Spleen (tissue), 11 donors: Measurements from ENCODE around the gene CRB1. TPM values are rescaled to one million over a fixed set of nuclear protein-coding genes. Genes with fewer than 3 reads are reported as not detected.

ENCODE experiments used
- DNase-seq: peaks from one replicate; pipeline ENCODE4 v3.0.0-alpha.2; 2020
- H3K27ac ChIP-seq, 8 donors: fragments of 200-600 bp; sonication (generic) in 7 of 8; 1 replicate in 4 of 8; 2 replicates in 4 of 8; pipeline versions ENCODE4 v1.5.0 to v1.8.0; 2016 to 2021; ENCODE audit warnings: inconsistent platforms in 4 of 8, mild to moderate bottlenecking in 4 of 8, moderate library complexity in 1 of 8
- H3K27me3 ChIP-seq, 7 donors: fragments of 200-600 bp; sonication (generic) in 6 of 7; replicated peaks in 1 of 7; 1 replicate in 4 of 7; 2 replicates in 3 of 7; pipeline versions ENCODE4 v1.5.0 to v1.8.0; 2016 to 2021; ENCODE audit warnings: inconsistent platforms in 3 of 7, mild to moderate bottlenecking in 1 of 7
- H3K36me3 ChIP-seq, 6 donors: fragments of 200-600 bp; sonication (generic) in 5 of 6; 1 replicate in 4 of 6; 2 replicates in 2 of 6; pipeline versions ENCODE4 v1.5.0 to v1.8.0; 2016 to 2021; ENCODE audit warnings: inconsistent platforms in 2 of 6
- H3K4me1 ChIP-seq, 6 donors: fragments of 200-600 bp; sonication (generic) in 5 of 6; 1 replicate in 3 of 6; 2 replicates in 3 of 6; pipeline versions ENCODE4 v1.5.0 to v1.8.0; 2016 to 2021; ENCODE audit warnings: inconsistent platforms in 3 of 6
- H3K4me3 ChIP-seq, 8 donors: fragments of 200-600 bp; sonication (generic) in 7 of 8; 1 replicate in 4 of 8; 2 replicates in 4 of 8; pipeline versions ENCODE4 v1.5.0 to v1.8.0; 2016 to 2021; ENCODE audit warnings: inconsistent platforms in 4 of 8, mild to moderate bottlenecking in 4 of 8, moderate library complexity in 2 of 8
- H3K9me3 ChIP-seq, 8 donors: fragments of 200-600 bp; sonication (generic) in 7 of 8; 1 replicate in 4 of 8; 2 replicates in 4 of 8; pipeline versions ENCODE4 v1.5.0 to v1.8.0; 2016 to 2021; ENCODE audit warnings: inconsistent platforms in 4 of 8
- CTCF ChIP-seq, 11 experiments: fragments of 200-600 bp in 7 of 11; fragments of 450-650 bp in 4 of 11; sonication (generic) in 4 of 11; IDR thresholded peaks in 8 of 11; conservative IDR thresholded peaks in 3 of 11; 1 replicate in 7 of 11; 2 replicates in 4 of 11; pipeline versions ENCODE4 v1.4.0 to v1.8.0; 2016 to 2021; ENCODE audit warnings: antibody characterized with exemption in 11 of 11, inconsistent platforms in 4 of 11, mild to moderate bottlenecking in 1 of 11
- POLR2A ChIP-seq, 3 donors: fragments of 450-650 bp; IDR thresholded peaks; one replicate each; pipeline ENCODE4 v1.5.1; 2017; ENCODE audit warnings: antibody characterized with exemption in 3 of 3, mild to moderate bottlenecking in 1 of 3
- POLR2AphosphoS5 ChIP-seq, 3 donors: sonication (generic); formaldehyde crosslinking; IDR thresholded peaks; one replicate each; pipeline ENCODE4 v1.5.1; 2017; ENCODE audit warnings: antibody characterized with exemption in 3 of 3
- WGBS, 5 donors: extraction: QIAGEN DNeasy Blood & Tissue Kit in 3 of 5; methylation state at CpG; one replicate each; pipeline versions ENCODE4 v1.1.5 to v1.1.7; 2013 to 2018; 5-methylcytosine and 5-hydroxymethylcytosine counted together
- intact Hi-C: fragments of 100-400 bp; cut with DNase I; formaldehyde crosslinking; loops from one replicate; pipeline ENCODE4 v1.15.0; 2023; ENCODE audit warnings: low total_unique reads
- polyA plus RNA-seq, 3 donors: library from polyadenylated mRNA; stranded (reverse); fragments of 200-250 nt; gene quantifications; one replicate each; pipeline ENCODE4 v1.2.1, GENCODE V29; 2013
- total RNA-seq, 7 donors: library from RNA; depleted of rRNA in 3 of 7; stranded (reverse); fragments of >200 nt in 3 of 7; fragmentation: NEBNext Ultra II Directional in 4 of 7; extraction: Animal tissue kit (Norgen Biotek cat#: 25700) in 4 of 7; gene quantifications; one replicate each; pipeline versions ENCODE4 v1.1.0 to v1.2.1, GENCODE V29; 2016 to 2021
- donor health status: healthy with polysubstance abuse.
- donor health status: DM: no; HTN: no; CAD: no; lungs with moderate emphysema.
- donor health status: DM: no; HTN: no; CAD: no.
- donor health status: Bipolar disorder and iron deficiency.
- donor health status: healthy.
- donor health status: DM: no; HTN: no; CAD: no.
- donor health status: DM: yes; HTN: yes; CAD: no.

CRB1 gene
- total and polyA plus RNA-seq, 10 donors = 0.05 to 0.49 (median 0.20) TPM; not detected in 1

GRCh38 chr1:197496722-197497121 is 228.7 kb downstream of the CRB1 start:
- H3K4me3 ChIP-seq = no peak overlapping the region
- intact Hi-C loops = no loop called here
- H3K27me3 ChIP-seq = no peaks in the 10 kb centered on the region
- no peak for TF ChIP-seq POLR2AphosphoS5 (IDR thresholded peaks at IDR 0.05)
- TF ChIP-seq POLR2A (IDR thresholded peaks at IDR 0.05) = no peak
- no peak for TF ChIP-seq CTCF (IDR thresholded peaks at IDR 0.05 in 8 of 11, conservative IDR thresholded peaks at IDR 0.05 in 3 of 11)
- H3K4me1 ChIP-seq = no peaks in the 10 kb centered on the region
- H3K27ac ChIP-seq = no peak overlapping the region
- no peaks in the 10 kb centered on the region for H3K36me3 ChIP-seq
- WGBS, 5 donors = 85 to 88% (median 87%) methylated on average over 10 of the region's 10 CpGs
- DNase-seq = no peak
- H3K9me3 ChIP-seq = no peaks in the 10 kb centered on the region

GRCh38 chr1:197510691-197511378 is 242.8 kb downstream of the CRB1 start:
- Histone ChIP-seq H3K4me1 (no peaks in the 10 kb centered on the region), H3K4me3 (no peak overlapping the region), H3K27me3 (no peaks in the 10 kb centered on the region), H3K36me3 (peaks cover 0 to 41% (median 16%) of the 10 kb centered on the region in 6 donors), H3K27ac (no peak overlapping the region), H3K9me3 (no peaks in the 10 kb centered on the region)
- DNase-seq = no peak
- 83 to 91% (median 89%) methylated on average over 4 of the region's 4 CpGs for WGBS, 5 donors
- intact Hi-C loops = no loop called here
- TF ChIP-seq POLR2A (IDR thresholded peaks at IDR 0.05) (no peak), POLR2AphosphoS5 (IDR thresholded peaks at IDR 0.05) (no peak), CTCF (IDR thresholded peaks at IDR 0.05 in 8 of 11, conservative IDR thresholded peaks at IDR 0.05 in 3 of 11) (no peak)

GRCh38 chr1:197515421-197515820 is 247.4 kb downstream of the CRB1 start:
- H3K27me3 ChIP-seq = no peaks in the 10 kb centered on the region
- no peak for DNase-seq
- TF ChIP-seq POLR2AphosphoS5 (IDR thresholded peaks at IDR 0.05) (no peak), CTCF (IDR thresholded peaks at IDR 0.05 in 8 of 11, conservative IDR thresholded peaks at IDR 0.05 in 3 of 11) (no peak), POLR2A (IDR thresholded peaks at IDR 0.05) (no peak)
- intact Hi-C loops = no loop called here
- H3K4me1 ChIP-seq = no peaks in the 10 kb centered on the region
- no peak overlapping the region for H3K27ac ChIP-seq
- H3K9me3 ChIP-seq = no peaks in the 10 kb centered on the region
- peaks cover 0 to 28% (median 12%) of the 10 kb centered on the region in 6 donors for H3K36me3 ChIP-seq
- WGBS, 5 donors = 89 to 98% (median 97%) methylated on average over 1 of the region's 1 CpG
- H3K4me3 ChIP-seq = no peak overlapping the region

- Histone ChIP-seq H3K9me3 (no peaks in the 10 kb centered on the region), H3K36me3 (peaks cover 0 to 5% (median 0%) of the 10 kb centered on the region in 6 donors), H3K27ac (no peak overlapping the region), H3K27me3 (no peaks in the 10 kb centered on the region), H3K4me1 (no peaks in the 10 kb centered on the region), H3K4me3 (no peak overlapping the region)
- 98 to 100% (median 98%) methylated on average over 1 of the region's 1 CpG for WGBS, 5 donors
- no peak for DNase-seq
- TF ChIP-seq CTCF (IDR thresholded peaks at IDR 0.05 in 8 of 11, conservative IDR thresholded peaks at IDR 0.05 in 3 of 11) (peak in 7 of 11 experiments; percentile 18 to 42 (median 31)), POLR2AphosphoS5 (IDR thresholded peaks at IDR 0.05) (no peak), POLR2A (IDR thresholded peaks at IDR 0.05) (no peak)
- intact Hi-C loops = loop anchor here (5.0 to 10.0 kb wide), 3 partner anchors 345 to 945 kb away; no protein-coding TSS in a partner anchor
Observed at GRCh38 chr1:197519741-197520334, 251.8 kb downstream of the CRB1 start.
